ENCODE data around the gene EPS8. TPM values are rescaled to one million over a fixed set of nuclear protein-coding genes. Genes with fewer than 3 reads are reported as not detected.
"Not testable (repeated sequence)": the region's sequence is repeated elsewhere in the genome, so short reads cannot be mapped to it uniquely, and the experiment has no call there.

EPS8 gene
- total and polyA plus RNA-seq, 4 donors = 56.0 to 165 (median 129) TPM

DNA sequence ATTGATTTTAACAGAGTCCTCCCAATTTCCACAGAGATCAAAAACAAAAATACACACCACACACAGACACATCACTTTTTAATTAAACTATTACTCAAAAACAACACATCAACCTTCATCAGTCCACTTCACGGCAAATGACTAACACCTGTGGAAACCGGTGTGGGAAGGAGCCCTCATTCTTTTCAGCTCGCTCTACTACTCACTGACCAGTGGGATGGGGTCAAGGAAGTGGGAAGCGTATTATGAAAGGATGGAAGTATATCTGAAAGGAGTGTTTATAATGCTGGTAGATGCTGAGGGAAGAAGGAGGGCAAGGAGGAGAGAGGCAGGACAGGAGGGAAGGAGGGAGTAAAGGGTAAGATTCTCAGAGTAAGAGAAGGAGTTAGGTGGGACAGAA, 156.5 kb downstream of the EPS8 start:
- Histone ChIP-seq H3K4me1 (ENCODE audit: control insufficient read depth in 1 of 2, insufficient read depth in 2 of 2, low read length in 2 of 2) (peaks cover 4 to 5% of the 10 kb centered on the region in 2 donors), H3K4me3 (ENCODE audit: low read length in 2 of 2) (no peak overlapping the region), H3K9me3 (ENCODE audit: control insufficient read depth, low read length) (no peaks in the 10 kb centered on the region), H3K36me3 (ENCODE audit: control insufficient read depth in 1 of 2, insufficient read depth in 2 of 2, low read length in 1 of 2) (no peaks in the 10 kb centered on the region), H3K27me3 (ENCODE audit: control insufficient read depth in 1 of 2, insufficient read depth in 2 of 2, low read length in 1 of 2) (no peaks in the 10 kb centered on the region), H3K27ac (ENCODE audit: low read depth in 1 of 2, low read length in 2 of 2) (peak overlapping the region in 1 of 2 donors; percentile 36)
- intact Hi-C loops (cut with DNase I) = no loop called here
- DNase-seq = no peak
- 89 to 91% methylated on average over 4 of the region's 4 CpGs for WGBS, 2 donors
- no peak for ATAC-seq (ENCODE audit: low FRiP score)

DNA sequence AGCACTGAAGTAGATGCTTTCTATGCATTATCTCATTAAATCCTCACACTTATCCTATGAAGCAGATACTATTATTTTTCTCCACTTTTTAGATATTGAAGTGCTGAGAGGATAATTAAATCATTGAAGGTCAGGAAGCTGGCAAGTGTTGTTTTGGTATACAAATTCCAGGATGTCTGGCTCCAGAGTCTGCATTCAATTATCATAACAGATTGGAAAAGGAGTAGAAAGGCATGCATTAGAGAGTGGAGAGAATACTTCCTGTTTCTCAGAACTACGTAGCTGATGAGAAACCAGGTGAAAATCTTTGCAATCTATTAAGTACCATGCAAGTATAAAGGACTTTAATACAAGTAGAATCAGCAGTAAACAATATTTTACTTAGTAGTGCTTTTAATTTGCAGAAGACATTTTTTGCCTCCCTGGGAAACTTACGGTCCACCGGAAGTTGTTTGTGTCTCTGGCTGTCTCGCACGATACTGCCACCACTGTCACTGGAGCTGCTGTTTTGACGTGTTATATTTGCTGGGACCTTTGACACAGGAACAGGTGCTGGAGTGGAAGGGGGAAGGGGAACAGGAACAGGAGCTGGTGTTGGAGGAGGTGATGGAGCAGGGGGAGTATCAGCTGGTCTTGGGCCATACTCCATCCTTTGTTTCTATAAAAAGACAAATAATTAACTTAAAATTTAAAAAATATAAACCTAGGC, 158.0 kb downstream of the EPS8 start:
- Histone ChIP-seq H3K9me3 (ENCODE audit: control insufficient read depth, low read length) (no peaks in the 10 kb centered on the region), H3K27ac (ENCODE audit: low read depth in 1 of 2, low read length in 2 of 2) (peak overlapping the region; percentile 82 to 87), H3K4me1 (ENCODE audit: control insufficient read depth in 1 of 2, insufficient read depth in 2 of 2, low read length in 2 of 2) (peaks cover 2 to 11% of the 10 kb centered on the region in 2 donors), H3K4me3 (ENCODE audit: low read length in 2 of 2) (no peak overlapping the region), H3K27me3 (ENCODE audit: control insufficient read depth in 1 of 2, insufficient read depth in 2 of 2, low read length in 1 of 2) (no peaks in the 10 kb centered on the region), H3K36me3 (ENCODE audit: control insufficient read depth in 1 of 2, insufficient read depth in 2 of 2, low read length in 1 of 2) (no peaks in the 10 kb centered on the region)
- no peak for DNase-seq
- WGBS, 2 donors = 78 to 82% methylated on average over 6 of the region's 6 CpGs
- intact Hi-C loops (cut with DNase I) = no loop called here
- no peak for ATAC-seq (ENCODE audit: low FRiP score)

DNA sequence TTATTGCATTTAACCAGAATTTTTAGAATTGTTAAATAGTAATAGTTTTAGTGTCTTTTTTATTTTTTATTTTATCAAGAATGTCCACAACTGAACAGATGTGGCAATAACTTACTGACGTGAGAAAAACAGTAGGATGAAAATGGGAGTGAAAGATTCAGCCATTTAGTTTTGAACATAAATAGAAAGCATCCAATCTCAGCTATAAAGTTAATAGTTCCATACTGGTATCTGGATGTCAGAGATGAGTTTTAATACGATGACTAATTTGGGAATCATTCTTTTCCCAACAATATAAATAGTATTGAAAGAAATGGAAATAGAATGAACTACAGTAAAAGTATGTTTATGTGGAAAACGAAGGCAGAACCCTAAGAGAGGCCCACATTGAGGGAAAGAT, 159.4 kb downstream of the EPS8 start:
- intact Hi-C loops (cut with DNase I) = loop anchor here in 1 of 2 donors (10.0 kb wide), 1 partner anchor 155 kb away; the partner anchor contains the start of gene EPS8
- 12 to 13% methylated on average over 3 of the region's 3 CpGs for WGBS, 2 donors
- ATAC-seq (ENCODE audit: low FRiP score) (no peak), DNase-seq (no peak)
- no peaks in the 10 kb centered on the region for H3K27me3 ChIP-seq (ENCODE audit: control insufficient read depth in 1 of 2, insufficient read depth in 2 of 2, low read length in 1 of 2)
- no peaks in the 10 kb centered on the region for H3K9me3 ChIP-seq (ENCODE audit: control insufficient read depth, low read length)
- no peak overlapping the region for H3K4me3 ChIP-seq (ENCODE audit: low read length in 2 of 2)
- peak overlapping the region; percentile 67 to 96 for H3K27ac ChIP-seq (ENCODE audit: low read depth in 1 of 2, low read length in 2 of 2)
- no peaks in the 10 kb centered on the region for H3K36me3 ChIP-seq (ENCODE audit: control insufficient read depth in 1 of 2, insufficient read depth in 2 of 2, low read length in 1 of 2)
- peaks cover 2 to 18% of the 10 kb centered on the region in 2 donors for H3K4me1 ChIP-seq (ENCODE audit: control insufficient read depth in 1 of 2, insufficient read depth in 2 of 2, low read length in 2 of 2)

DNA sequence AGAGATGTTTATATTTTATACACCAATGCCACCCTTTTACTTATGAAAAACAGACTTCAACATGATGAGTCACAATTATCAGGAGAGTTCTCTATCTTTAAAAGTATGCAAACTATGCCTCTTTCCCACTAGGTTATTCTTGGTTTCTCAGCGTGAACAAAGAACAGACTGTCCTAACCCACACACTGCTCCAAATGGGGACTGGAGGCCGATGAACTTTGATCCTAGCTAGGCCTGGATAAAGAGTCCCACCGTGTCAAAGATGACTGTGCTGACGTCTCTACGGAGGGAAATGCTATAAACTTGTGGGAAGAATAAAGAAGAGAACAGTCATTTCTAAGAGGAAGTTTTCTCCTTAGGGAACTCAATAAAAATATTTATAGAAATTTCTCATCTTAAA, 160.1 kb downstream of the EPS8 start:
- peaks cover 2 to 18% of the 10 kb centered on the region in 2 donors for H3K4me1 ChIP-seq (ENCODE audit: control insufficient read depth in 1 of 2, insufficient read depth in 2 of 2, low read length in 2 of 2)
- peaks cover 0 to under 1% of the 10 kb centered on the region in 2 donors for H3K36me3 ChIP-seq (ENCODE audit: control insufficient read depth in 1 of 2, insufficient read depth in 2 of 2, low read length in 1 of 2)

DNA sequence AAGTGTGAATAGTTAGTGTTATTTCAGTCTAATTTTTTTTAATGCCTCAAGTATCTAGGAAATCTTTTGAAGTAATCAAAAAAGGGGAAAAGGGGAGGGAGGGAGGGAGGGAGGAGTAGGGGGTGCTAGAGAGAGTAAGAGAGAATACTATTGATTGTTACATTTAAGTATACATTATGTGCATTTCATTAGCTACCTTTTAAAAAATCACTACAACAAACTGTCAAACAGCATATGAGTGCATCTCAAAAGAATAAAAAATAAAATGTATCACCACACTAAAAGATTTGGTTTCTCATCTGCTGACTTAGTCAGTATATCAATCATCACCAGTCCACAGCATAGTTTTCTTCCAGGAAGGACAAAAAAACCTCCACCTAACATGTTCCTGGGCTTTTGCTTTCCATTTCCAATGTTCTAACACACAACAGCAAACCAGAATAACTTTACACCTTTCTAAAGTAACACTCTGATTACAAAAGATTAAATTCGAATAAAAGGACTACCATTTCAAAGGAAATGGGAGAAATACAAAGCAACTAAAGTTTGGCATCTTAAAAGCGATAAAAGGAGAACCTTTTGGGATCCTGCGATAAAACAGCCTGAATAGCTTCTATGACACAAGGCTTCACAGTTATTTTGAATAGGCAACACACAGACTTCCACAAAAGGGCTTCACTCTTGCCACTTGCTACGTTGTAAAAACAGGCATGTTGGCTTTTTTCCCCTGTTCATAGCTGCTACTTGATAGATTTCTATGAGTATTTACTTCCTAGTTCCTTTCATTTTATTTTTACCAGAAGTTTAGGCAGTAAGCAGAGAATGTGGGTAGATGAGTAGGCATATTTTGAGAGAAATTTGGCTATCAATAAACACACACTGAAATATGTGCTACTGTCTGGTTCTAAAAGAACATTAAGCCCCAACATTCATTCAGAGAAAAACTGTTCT, 160.9 kb downstream of the EPS8 start:
- no peaks in the 10 kb centered on the region for H3K27me3 ChIP-seq (ENCODE audit: control insufficient read depth in 1 of 2, insufficient read depth in 2 of 2, low read length in 1 of 2)
- WGBS, 2 donors = 5 to 6% methylated on average over 4 of the region's 4 CpGs
- DNase-seq (no peak), ATAC-seq (ENCODE audit: low FRiP score) (peak; percentile 66)
- H3K36me3 ChIP-seq (ENCODE audit: control insufficient read depth in 1 of 2, insufficient read depth in 2 of 2, low read length in 1 of 2) = peaks cover 2% of the 10 kb centered on the region in 2 donors
- H3K27ac ChIP-seq (ENCODE audit: low read depth in 1 of 2, low read length in 2 of 2) = peak overlapping the region; percentile 92 to 96
- H3K9me3 ChIP-seq (ENCODE audit: control insufficient read depth, low read length) = no peaks in the 10 kb centered on the region
- peaks cover 2 to 18% of the 10 kb centered on the region in 2 donors for H3K4me1 ChIP-seq (ENCODE audit: control insufficient read depth in 1 of 2, insufficient read depth in 2 of 2, low read length in 2 of 2)
- intact Hi-C loops (cut with DNase I) = loop anchor here in 1 of 2 donors (10.0 kb wide), 1 partner anchor 157 kb away; the partner anchor contains the start of gene EPS8
- peak overlapping the region in 1 of 2 donors; percentile 48 for H3K4me3 ChIP-seq (ENCODE audit: low read length in 2 of 2)

More for the DNA sequence above, 160.1 kb downstream of the EPS8 start:
- H3K27me3 ChIP-seq (ENCODE audit: control insufficient read depth in 1 of 2, insufficient read depth in 2 of 2, low read length in 1 of 2) = no peaks in the 10 kb centered on the region
- DNase-seq (peak; percentile 61 to 77), ATAC-seq (ENCODE audit: low FRiP score) (peak; percentile 93)
- 2% methylated on average over 5 of the region's 5 CpGs for WGBS, 2 donors
- intact Hi-C loops (cut with DNase I) = loop anchor here in 1 of 2 donors (10.0 kb wide), 1 partner anchor 156 kb away; the partner anchor contains the start of gene EPS8
- no peaks in the 10 kb centered on the region for H3K9me3 ChIP-seq (ENCODE audit: control insufficient read depth, low read length)
- H3K4me3 ChIP-seq (ENCODE audit: low read length in 2 of 2) = no peak overlapping the region
- peak overlapping the region; percentile 92 to 96 for H3K27ac ChIP-seq (ENCODE audit: low read depth in 1 of 2, low read length in 2 of 2)

DNA sequence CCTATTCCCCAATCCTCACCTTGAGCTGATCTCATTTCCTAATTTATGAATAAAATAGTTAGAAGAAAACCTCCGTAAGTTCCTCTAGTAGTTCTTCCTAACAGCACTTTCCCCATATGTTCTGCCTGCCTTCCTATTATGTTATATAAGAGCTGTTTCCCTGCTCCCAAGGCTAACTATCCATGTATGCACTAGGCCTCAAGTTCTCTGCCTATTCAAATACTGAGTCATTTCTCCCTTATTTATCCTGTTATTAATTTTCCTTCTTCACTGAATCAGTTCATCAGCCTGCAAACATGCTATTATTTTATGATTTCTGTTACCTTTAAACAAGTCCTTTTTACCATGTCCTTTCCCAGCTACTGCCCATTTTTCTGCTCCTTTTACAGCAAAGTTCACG, 164.1 kb downstream of the EPS8 start:
- no peak for ATAC-seq (ENCODE audit: low FRiP score)
- DNase-seq = no peak
- H3K4me1 ChIP-seq (ENCODE audit: control insufficient read depth in 1 of 2, insufficient read depth in 2 of 2, low read length in 2 of 2) = peaks cover 2 to 15% of the 10 kb centered on the region in 2 donors
- intact Hi-C loops (cut with DNase I) = loop anchor here in 1 of 2 donors (10.0 kb wide), 1 partner anchor 160 kb away; the partner anchor contains the start of gene EPS8
- no peaks in the 10 kb centered on the region for H3K9me3 ChIP-seq (ENCODE audit: control insufficient read depth, low read length)
- H3K27me3 ChIP-seq (ENCODE audit: control insufficient read depth in 1 of 2, insufficient read depth in 2 of 2, low read length in 1 of 2) = no peaks in the 10 kb centered on the region
- peaks cover 2% of the 10 kb centered on the region in 2 donors for H3K36me3 ChIP-seq (ENCODE audit: control insufficient read depth in 1 of 2, insufficient read depth in 2 of 2, low read length in 1 of 2)
- H3K4me3 ChIP-seq (ENCODE audit: low read length in 2 of 2) = no peak overlapping the region
- 97 to 98% methylated on average over 2 of the region's 2 CpGs for WGBS, 2 donors
- no peak overlapping the region for H3K27ac ChIP-seq (ENCODE audit: low read depth in 1 of 2, low read length in 2 of 2)

DNA sequence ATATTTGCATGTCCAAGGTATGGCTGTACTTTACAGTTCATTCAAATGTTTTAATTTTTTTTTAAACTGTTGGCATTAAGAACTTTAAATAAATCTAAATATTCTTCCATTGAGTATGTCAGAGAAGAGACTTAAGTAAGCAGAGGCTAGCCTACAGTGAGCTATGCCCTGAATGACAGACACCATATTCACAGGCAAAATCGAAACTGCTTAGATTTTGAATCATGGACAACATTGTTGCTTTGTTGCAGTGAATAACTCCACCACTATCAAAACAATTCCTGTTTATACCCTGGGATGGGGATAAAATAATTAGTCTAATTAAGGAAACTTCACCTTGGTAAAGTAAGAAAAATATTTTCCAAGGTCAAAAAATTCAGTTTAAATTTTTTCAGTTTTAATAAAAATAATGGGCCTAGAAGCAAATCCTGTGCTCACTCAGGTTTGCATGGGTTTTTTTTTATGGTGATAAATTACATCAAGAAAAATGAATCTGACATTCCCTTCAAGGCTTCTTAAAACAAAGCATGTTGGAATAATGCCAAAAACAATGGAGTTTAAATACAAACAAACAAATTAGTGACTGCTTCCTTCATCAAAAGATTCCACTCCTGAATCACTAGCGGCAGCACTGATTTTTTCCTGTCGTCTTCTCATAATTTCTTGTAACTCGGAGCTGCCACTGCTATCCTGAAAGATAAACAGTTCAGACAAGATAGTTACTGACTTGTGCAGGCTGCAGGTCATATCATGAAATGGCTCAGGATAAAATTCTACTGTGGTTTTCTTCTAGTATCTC, 168.2 kb downstream of the EPS8 start:
- Histone ChIP-seq H3K4me3 (ENCODE audit: low read length in 2 of 2) (no peak overlapping the region), H3K27ac (ENCODE audit: low read depth in 1 of 2, low read length in 2 of 2) (no peak overlapping the region), H3K36me3 (ENCODE audit: control insufficient read depth in 1 of 2, insufficient read depth in 2 of 2, low read length in 1 of 2) (peaks cover 2% of the 10 kb centered on the region in 2 donors), H3K4me1 (ENCODE audit: control insufficient read depth in 1 of 2, insufficient read depth in 2 of 2, low read length in 2 of 2) (peaks cover 0 to 7% of the 10 kb centered on the region in 2 donors), H3K9me3 (ENCODE audit: control insufficient read depth, low read length) (no peaks in the 10 kb centered on the region), H3K27me3 (ENCODE audit: control insufficient read depth in 1 of 2, insufficient read depth in 2 of 2, low read length in 1 of 2) (no peaks in the 10 kb centered on the region)
- 70 to 77% methylated on average over 4 of the region's 4 CpGs for WGBS, 2 donors
- intact Hi-C loops (cut with DNase I) = loop anchor here in 1 of 2 donors (10.0 kb wide), 1 partner anchor 164 kb away; the partner anchor contains the start of gene EPS8
- ATAC-seq (ENCODE audit: low FRiP score) (no peak), DNase-seq (no peak)

DNA sequence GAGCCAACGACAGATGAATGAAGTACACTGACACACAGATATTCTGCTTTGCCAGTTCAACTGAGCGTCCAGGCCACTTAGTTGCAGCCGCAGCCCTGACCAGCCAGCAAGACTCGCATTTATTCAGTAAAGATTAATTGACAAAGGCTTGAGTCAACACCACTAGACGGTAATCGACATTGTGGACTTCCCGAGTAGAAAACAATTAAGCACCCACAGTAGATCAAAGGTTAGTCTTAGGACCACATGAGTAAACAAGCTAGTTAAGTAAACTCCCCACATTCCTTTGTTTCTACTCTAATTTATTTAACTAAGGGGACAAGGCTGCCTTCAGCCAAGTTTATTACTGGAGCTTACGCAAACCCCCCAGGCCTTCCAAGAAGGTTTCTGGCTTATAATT, 172.7 kb downstream of the EPS8 start:
- ATAC-seq (ENCODE audit: low FRiP score); H3K9me3 ChIP-seq (ENCODE audit: control insufficient read depth, low read length); intact Hi-C loops (cut with DNase I); DNase-seq; H3K36me3 ChIP-seq (ENCODE audit: control insufficient read depth in 1 of 2, insufficient read depth in 2 of 2, low read length in 1 of 2); H3K27me3 ChIP-seq (ENCODE audit: control insufficient read depth in 1 of 2, insufficient read depth in 2 of 2, low read length in 1 of 2); H3K27ac ChIP-seq (ENCODE audit: low read depth in 1 of 2, low read length in 2 of 2); H3K4me3 ChIP-seq (ENCODE audit: low read length in 2 of 2); H3K4me1 ChIP-seq (ENCODE audit: control insufficient read depth in 1 of 2, insufficient read depth in 2 of 2, low read length in 2 of 2): not testable (repeated sequence)
- 94 to 95% methylated on average over 8 of the region's 8 CpGs for WGBS, 2 donors
